LHCN-M2 (cell line): ENCODE measurements around the gene NET1. TPM values are rescaled to one million over a fixed set of nuclear protein-coding genes. Genes with fewer than 3 reads are reported as not detected.
"Not testable (repeated sequence)": the region's sequence is repeated elsewhere in the genome, so short reads cannot be mapped to it uniquely, and the experiment has no call there.

Experiments
- DNase-seq: peaks from one replicate; pipeline ENCODE4 v3.0.0-alpha.2; 2012; ENCODE audit warnings: low read depth
- polyA plus RNA-seq: library from polyadenylated mRNA; unstranded; fragments of >200 nt; gene quantifications from one replicate; pipeline ENCODE4 v1.2.1, GENCODE V29; 2012; ENCODE audit warnings: missing spikeins
- total RNA-seq: library from RNA; depleted of rRNA; stranded (reverse); fragments of >200 nt; gene quantifications from 2 replicates; pipeline ENCODE4 v1.2.3, GENCODE V29; 2014; rRNA removed

Gene NET1, protein sequence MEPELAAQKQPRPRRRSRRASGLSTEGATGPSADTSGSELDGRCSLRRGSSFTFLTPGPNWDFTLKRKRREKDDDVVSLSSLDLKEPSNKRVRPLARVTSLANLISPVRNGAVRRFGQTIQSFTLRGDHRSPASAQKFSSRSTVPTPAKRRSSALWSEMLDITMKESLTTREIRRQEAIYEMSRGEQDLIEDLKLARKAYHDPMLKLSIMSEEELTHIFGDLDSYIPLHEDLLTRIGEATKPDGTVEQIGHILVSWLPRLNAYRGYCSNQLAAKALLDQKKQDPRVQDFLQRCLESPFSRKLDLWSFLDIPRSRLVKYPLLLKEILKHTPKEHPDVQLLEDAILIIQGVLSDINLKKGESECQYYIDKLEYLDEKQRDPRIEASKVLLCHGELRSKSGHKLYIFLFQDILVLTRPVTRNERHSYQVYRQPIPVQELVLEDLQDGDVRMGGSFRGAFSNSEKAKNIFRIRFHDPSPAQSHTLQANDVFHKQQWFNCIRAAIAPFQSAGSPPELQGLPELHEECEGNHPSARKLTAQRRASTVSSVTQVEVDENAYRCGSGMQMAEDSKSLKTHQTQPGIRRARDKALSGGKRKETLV
- total RNA-seq, result 43.2 and 56.2 TPM in 2 replicates
- 9.4 TPM for polyA plus RNA-seq

DNA sequence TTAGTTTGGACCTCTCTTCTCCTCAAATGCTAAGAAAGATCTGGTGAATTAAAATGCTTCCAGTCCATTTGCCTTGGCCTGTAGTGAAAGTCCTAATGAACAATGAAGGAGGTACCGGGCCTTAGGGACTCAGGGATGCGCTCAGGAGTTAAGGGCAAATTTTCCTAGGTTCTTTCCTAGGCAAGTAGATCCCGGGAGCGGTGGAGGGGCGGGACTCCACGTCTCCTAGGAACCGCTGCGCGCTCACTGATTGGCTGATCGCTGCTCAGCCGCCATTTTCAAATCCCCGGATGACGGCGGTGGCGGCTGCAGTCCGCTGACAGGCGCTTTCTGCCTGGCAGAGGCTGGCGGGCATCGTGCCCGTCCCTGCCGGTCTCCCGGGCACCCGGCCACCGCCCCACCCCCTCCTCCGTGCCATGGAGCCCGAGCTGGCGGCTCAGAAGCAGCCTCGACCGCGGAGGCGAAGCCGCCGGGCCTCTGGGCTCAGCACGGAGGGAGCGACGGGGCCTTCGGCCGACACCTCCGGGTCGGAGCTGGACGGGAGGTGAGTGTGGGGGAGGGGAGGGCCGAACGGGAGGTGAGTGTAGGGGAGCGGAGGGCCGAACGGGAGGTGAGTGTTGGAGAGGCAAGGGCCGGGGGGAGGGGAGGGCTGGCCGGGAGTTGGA is at the start of gene NET1:
TSS of gene NET1 (plus strand) at position 281 of the 665 bp plus-strand sequence. CDS start at position 417, 136 bp downstream.
- DNase-seq, result peak; percentile 84

DNA sequence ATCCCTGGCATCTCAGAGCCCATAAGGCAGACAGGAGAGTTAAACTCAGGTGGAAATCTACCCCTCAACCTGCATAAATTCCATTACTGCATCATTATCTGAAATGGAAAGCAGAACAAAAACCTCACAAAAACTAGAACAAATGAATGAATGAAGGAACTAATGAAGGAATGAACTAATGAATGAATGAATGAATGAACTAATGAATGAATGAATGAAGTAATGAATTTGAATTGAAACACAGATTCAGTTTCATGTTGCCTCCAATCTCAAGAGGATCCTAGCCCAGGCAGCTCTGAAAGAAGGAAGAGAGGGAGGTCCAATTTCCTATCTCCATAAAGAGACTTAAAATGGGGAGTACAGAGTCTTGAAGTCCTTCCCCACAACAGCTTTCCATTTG is 49.5 kb upstream of the NET1 start:
- no peak for DNase-seq

DNA sequence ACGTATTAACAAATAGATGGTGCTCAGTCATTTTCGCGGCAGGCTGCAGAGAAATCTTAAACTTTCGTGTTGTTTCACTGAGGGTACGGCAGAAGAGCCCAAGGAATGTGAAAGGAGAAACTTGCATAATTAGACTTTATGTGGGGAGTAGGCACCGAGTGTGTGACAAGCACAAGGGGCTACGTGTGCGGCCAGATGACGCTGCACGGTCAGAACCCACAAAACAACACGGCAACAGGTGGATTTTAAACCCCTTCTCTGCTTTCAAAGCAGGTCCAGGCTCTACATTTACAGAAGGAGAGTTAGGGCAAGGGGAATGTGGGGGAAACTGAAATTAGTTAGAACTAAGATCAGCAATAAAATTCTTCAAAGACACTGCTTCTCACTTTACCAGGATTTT is 48.0 kb upstream of the NET1 start:
- no peak for DNase-seq

DNA sequence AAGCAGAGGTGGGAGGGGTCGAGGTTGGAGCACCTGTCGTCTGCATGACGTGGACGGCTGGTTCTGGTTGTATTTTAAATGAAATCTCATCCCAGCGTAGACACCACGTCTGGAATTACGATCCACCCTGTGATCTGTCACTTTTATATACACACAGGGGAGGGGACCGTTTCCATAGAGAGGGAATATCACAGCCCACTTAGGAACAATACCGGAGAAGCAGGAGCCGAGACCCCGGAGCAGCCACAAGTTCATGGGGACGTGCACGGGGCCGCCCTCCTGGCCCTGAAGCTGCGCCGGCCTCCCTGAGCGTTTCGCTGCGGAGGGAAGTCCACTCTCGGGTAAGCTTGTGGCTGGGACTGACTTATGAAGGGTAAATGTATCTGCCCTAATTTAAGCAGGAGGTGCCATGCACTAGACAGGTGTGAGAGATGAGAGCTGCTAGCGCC is 47.4 kb upstream of the NET1 start, which contains the start of gene UCN3:
TSS of gene UCN3 (plus strand) at position 77 of the 449 bp plus-strand sequence. CDS start 8,755 bp downstream, outside the sequence.
- DNase-seq, result no peak

DNA sequence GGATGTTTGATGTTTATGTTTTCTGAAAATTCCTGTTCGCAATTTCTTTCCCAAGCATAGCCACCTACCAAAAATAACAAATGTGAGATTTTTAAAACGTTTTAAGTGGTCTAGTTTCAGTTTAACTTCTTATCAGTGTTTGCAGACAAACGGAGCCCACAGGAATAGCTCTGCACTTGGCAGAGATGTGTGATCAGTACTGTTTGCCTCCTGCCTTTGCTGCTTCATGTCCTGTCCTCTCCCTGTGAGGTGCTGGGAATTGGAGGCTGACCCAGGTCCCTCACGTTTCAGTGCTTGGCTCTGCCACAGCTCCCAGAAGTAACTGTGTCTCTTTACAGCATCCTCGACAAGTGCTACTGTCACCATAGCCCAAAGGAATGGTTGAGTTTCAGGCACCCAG is 46.4 kb upstream of the NET1 start:
- DNase-seq, result no peak

DNA sequence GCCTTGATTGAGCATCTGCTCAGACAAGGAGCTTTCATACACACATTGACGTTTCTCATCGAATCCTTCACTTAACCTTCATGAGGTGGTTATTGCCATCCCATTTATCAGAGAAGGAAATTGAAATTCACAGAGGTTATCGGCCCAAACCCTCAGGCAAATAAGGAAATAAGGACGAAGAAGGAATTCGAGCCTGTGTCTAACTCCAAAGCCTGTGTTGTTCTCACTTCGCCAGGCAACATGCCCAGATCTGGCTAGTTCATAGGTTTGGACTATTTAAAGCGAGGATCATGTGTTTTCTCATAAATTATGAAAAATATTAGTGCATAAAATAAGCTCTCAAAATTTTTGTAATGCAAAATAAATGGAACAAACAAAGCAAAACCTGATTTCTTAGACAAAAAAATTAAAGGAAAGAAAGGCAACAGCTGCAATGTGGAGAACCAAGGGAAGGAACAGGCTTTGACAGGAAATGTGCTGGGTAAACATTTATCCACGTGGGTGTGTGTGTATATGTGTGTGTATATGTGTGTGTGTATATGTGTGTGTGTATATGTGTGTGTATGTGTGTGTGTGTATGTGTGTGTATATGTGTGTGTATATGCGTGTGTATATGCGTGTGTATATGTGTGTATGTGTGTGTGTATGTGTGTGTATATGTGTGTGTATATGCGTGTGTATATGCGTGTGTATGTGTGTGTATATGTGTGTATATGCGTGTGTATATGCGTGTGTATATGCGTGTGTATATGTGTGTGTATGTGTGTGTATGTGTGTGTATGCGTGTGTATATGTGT is 42.8 kb upstream of the NET1 start:
- no peak for DNase-seq

DNA sequence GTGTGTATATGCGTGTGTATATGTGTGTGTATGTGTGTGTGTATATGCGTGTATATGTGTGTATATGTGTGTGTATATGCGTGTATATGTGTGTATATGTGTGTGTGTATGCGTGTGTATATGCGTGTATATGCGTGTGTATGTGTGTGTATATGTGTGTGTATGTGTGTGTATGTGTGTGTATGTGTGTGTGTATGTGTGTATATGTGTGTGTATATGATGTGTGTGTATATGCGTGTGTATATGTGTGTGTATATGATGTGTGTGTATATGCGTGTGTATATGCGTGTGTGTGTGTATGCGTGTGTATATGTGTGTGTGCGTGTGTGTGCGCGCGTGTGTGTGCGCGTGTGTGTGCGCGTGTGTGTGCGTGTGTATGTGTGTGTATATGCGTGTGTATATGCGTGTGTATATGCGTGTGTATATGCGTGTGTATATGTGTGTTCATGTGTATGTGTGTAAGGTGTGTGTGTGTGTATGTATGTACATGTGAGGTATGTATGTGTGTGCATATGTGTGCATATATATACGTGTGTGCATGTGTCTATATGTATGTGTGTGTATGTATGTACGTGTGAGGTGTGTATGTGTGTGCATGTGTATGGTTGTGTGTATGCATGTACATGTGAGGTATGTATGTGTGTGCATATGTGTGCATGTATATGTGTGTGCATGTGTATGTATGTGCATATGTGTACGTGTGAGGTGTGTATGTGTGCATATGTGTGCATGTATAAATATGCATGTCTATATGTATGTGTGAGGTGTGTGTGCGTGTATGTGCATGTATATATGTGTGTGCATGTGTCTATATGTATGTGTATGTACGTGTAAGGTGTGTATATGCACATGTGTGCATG is 41.6 kb upstream of the NET1 start:
- no peak for DNase-seq

DNA sequence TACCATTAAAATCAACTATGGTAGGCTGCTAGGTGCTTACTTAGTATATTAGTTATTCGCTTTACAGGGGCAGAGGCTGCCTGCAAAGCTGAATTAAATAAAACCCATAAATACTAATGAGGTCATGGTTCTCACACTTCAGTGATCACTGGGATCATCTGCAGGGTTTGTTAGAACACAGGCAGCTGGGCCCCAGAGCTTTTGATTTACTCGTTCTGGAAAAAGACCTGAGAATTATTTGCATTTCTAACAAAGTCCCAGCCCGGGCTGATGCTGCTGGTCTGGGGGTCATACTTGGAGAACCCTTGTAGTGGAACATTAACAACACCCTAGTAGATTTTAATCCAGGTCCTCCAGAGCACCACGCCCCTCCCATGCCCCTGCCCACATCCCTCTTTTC is 39.0 kb upstream of the NET1 start:
- DNase-seq, result no peak

DNA sequence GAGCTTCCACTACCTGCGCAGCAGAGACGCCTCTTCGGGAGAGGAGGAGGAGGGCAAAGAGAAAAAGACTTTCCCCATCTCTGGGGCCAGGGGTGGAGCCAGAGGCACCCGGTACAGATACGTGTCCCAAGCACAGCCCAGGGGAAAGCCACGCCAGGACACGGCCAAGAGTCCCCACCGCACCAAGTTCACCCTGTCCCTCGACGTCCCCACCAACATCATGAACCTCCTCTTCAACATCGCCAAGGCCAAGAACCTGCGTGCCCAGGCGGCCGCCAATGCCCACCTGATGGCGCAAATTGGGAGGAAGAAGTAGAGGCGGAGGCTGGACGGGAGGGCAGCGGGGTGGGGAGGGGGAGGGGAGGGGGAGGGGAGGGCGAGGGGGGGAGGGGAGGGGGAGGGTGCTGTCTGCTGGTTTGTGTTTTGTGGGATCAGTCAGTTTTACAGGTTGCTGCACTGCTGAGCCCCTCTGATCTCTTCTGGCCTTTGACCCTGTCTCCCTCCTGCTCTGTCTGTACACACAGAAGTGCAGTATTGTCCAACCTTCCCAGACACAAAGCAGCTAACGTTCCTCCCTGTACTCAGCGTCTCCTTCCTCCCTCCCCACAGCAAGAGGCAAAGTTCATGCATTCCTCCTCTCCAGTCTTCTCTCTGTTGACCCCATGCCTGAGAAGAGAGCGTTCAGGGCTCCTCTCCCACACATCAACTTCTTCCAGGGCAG is 38.3 kb upstream of the NET1 start:
- DNase-seq, result no peak

DNA sequence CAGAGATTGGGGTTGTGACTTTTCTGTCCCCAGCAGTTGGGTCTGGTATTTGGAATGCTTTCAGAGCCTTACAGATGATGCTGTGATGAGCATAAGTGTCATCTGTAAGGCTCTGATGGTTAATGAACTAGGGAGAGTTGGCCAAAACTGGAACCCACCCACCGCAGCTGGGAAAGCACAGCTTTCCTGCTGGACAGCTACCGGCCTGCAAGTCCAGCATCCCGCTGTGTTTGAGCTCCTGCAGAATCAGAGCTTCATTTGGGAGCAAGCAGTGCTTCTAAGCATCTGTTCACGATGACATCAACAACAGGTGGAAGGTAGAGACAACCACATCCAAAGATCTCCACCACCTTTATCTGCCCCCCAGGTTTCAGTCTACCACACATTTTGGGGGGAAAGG is 35.9 kb upstream of the NET1 start:
- DNase-seq, result peak; percentile 12

DNA sequence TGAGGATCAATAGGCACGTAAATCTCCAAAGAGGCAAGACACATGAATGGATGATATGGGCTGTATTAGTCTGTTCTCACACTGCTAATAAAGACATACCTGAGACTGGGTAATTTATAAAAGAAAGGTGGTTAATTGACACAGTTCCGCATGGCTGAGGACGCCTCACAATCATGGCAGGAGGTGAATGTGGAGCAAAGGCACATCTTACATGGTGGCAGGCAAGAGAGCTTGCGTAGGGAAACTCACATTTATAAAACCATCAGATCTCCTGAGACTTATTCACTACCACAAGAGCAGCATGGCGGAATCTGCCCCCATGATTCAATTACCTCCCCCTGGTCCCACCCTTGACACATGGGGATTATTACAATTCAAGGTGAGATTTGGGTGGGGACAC is 33.2 kb upstream of the NET1 start:
- DNase-seq, result not testable (repeated sequence)

DNA sequence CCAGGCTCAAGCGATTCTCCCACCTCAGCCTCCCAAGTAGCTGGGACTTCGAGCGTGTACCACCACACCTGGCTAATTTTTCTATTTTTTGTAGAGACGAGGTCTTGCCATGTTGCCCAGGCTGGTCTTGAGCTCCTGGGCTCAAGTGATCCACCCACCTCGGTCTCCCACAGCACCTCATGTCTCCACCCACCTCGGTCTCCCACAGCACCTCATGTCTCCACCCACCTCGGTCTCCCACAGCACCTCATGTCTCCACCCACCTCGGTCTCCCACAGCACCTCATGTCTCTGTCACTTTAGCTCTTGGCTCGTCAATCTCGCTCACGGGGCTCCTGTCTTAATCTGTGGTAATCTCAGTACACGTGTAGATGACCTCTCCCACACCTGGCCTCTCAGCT is 32.0 kb upstream of the NET1 start:
- not testable (repeated sequence) for DNase-seq

DNA sequence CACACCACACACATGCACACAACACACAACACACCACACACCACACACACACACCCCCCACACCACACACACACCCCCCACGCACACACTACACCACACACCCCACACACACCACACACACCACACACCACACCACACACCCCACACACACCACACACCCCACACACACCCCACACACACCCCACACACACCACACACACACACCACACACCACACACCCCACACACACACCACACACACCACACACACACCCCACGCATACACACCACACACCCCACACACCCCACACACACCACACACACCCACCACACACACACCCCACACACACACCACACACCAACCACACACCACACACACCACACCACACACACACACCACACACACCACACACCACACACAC is 31.2 kb upstream of the NET1 start:
- DNase-seq, result no peak

DNA sequence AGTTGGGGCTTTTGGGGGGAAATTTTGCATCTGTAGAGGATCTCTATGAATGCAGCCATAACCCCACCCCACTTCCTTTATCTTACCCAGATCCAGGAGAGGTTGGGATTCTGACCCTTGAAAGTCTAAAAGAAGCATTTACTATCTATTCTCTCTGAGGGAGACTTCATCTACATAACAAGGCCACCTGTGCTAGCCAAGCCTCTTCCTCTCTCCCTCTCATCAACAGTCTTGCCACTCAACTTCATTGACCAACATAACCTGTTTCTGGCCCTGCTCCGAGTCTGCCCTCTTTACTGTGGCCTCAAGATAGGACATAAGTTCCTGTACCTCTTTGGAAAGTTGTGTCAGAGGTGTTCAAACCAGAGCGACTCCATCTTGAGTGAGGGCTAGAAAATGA is 27.1 kb upstream of the NET1 start:
- no peak for DNase-seq

DNA sequence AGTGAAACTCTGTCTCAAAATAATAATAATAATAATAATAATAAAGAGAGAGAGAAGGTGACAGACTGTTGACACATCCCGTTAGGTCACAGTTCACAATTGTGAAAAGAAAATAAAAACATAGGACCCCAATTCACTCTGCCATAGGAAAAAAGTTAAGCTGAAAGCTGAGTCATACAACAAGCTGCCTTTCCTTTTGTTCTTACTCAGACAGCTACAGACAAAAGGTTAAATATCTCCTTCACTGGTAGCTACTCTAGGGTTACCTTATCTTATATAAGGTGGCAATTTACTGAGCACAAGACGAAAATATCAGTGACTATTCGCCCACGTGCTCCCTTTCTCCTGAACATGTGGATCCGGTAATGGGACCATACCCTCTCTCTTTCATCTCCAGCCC is 25.2 kb upstream of the NET1 start:
- no peak for DNase-seq

DNA sequence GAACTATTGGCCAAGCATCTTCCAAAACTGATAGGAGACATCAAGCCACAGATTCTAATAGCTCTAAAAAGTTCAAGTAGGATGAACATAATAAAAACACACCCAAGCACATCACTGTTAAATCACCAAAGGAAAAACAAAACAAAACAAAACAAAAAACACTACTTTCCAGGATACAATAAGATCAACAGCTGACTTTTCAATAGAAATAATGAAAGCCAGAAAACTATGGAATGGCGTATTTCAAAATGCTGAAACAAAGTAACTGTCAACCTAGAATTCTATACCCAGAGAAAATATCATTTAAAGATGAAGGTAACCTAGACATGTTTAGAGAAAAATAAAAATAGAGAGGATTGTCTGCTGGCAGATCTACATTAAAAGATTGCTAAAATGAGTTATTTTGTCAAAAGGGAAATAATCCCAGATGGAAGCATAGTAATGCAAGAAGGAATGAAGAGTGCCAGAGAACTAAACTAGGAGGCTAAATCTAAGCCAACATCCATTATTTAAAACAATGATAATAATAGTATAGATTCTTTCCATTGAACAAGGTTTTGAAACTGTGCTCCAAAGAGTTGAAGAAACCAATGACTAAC is 21.7 kb upstream of the NET1 start:
- no peak for DNase-seq

DNA sequence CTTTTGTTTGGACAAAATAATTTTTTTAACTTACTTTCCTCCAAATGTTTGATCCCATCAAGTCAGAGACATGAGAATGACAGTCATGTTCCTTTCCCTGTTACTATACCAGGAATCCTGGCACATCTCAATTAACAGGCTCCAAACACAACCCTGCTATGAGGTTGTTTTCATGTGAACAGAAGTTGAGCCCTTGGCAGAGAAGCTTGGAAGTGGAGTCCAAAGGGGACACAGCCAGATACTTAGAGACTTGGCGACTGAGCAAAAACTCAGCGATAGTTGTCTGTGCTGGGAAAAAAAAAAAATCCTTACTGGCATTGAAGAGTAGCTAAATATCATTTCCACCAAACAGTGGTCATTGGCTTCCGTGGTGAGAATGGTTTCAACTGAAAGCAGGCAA is 20.6 kb upstream of the NET1 start:
- DNase-seq, result no peak

DNA sequence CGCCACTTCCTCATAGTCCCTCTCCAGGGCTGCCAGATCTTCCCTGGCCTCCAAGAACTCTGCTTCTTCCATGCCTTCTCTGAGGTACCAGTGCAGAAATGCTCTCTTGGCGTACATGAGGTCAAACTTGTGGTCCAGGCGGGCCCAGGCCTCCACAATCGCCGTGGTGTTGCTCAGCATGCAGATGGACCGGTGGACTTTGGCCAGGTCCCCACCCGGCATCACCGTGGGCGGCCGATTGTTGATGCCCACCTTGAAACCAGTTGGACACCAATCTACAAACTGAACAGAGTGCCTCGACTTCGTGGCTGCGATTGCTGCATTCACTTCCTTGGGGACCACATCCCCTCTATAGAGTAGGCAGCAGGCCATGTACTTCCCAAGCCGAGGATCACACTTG is 18.8 kb upstream of the NET1 start:
- DNase-seq, result no peak

DNA sequence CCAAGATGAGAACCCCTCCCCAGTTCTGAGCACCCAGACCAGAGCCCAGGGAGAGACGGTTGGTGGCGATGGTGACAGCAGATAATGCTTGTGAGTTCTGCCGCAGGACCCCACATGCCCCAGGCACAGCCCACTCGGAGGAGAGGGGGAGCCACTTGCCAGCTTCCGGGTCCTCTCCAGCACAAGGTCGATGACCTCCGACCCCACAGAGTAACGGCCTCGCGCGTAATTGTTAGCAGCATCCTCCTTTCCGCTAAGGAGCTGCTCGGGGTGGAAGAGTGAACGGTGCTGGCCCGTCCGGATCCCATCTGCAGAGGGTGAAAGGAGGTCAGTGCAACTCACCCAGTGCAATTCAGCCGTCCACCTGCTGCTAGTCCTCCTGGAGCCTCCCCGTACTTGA is 17.2 kb upstream of the NET1 start:
- no peak for DNase-seq
